ENCODE results near the gene ERLIN1.

Gene ERLIN1

GRCh38 chr10:100122780-100123179 lies 63.0 kb downstream of the ERLIN1 start:
- no peak for DNase-seq (ENCODE audit: extremely low read depth, low read depth)
- TF ChIP-seq, protein P1, sequence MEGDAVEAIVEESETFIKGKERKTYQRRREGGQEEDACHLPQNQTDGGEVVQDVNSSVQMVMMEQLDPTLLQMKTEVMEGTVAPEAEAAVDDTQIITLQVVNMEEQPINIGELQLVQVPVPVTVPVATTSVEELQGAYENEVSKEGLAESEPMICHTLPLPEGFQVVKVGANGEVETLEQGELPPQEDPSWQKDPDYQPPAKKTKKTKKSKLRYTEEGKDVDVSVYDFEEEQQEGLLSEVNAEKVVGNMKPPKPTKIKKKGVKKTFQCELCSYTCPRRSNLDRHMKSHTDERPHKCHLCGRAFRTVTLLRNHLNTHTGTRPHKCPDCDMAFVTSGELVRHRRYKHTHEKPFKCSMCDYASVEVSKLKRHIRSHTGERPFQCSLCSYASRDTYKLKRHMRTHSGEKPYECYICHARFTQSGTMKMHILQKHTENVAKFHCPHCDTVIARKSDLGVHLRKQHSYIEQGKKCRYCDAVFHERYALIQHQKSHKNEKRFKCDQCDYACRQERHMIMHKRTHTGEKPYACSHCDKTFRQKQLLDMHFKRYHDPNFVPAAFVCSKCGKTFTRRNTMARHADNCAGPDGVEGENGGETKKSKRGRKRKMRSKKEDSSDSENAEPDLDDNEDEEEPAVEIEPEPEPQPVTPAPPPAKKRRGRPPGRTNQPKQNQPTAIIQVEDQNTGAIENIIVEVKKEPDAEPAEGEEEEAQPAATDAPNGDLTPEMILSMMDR (IDR thresholded peaks at IDR 0.05; ENCODE audit: low read depth, low read length) = no peak

- TF ChIP-seq, protein P1 (IDR thresholded peaks at IDR 0.05; ENCODE audit: low read depth, low read length) = no peak
- DNase-seq (ENCODE audit: extremely low read depth, low read depth) = no peak
Measured at GRCh38 chr10:100120550-100120949, 65.3 kb downstream of the ERLIN1 start.

- DNase-seq (ENCODE audit: extremely low read depth, low read depth) = no peak
- TF ChIP-seq, protein P1 (IDR thresholded peaks at IDR 0.05; ENCODE audit: low read depth, low read length) = no peak
Measured at GRCh38 chr10:100119726-100120125, 66.1 kb downstream of the ERLIN1 start.

DNA sequence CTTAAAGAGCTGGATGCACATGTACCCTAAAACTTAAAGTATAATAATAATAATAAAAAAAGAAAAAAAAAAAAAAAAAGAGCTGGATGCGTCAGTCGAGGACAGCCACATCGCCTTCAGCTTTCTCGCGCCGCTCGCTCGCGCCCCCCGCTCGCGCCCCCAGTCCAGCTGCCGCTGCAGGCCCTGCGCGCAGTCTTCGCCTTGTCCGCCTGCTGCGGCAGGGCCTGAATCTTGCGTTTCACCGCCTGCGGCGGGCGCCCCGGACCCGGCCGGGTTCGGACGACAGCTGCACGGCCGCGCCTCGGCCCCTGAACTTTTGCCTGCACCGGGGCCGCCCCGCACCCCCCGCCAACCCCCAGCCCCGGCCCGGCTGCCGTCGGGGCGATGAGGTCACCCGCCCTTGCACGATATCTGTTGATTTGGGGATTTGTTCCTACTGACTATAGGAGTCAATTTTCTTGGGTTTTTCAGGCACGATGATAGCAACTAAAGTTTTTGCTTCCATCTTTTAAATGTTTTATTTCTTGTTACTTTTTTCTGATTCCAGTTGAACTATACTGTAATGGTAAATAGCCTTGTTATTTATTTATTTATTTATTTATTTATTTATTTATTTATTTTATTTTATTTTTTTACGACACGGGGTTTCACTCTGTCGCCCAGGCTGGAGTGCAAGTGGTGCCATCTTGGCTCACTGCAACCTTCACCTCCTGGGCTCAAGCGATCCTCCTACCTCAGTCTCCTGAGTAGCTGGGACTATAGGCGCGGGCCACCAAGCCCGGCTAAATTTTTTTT lies 70.7 kb downstream of the ERLIN1 start:
- TF ChIP-seq, protein P1 (IDR thresholded peaks at IDR 0.05; ENCODE audit: low read depth, low read length) = no peak
- no peak for DNase-seq (ENCODE audit: extremely low read depth, low read depth)

DNA sequence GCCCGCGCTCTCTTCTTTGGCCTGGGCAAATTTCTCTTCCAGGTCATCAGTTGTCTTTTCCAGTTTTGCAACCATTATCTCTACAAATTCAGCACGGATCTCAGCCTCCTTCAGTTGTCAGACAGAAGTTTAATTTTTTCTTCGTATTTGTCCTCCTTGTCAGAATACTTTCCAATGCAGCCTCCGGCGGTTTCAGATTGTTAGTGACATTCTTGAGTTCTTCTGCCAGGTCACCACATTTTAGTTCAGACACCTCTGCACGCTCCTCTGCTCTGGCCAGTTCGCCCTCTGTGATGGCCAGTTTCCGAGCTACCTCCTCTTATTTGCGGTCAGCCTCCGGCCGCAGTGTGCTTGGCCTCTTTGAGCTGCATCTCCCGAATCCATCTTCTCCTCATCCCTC lies 71.4 kb downstream of the ERLIN1 start:
- TF ChIP-seq, protein P1 (IDR thresholded peaks at IDR 0.05; ENCODE audit: low read depth, low read length) = no peak
- DNase-seq (ENCODE audit: extremely low read depth, low read depth) = no peak

- TF ChIP-seq, protein P1 (IDR thresholded peaks at IDR 0.05; ENCODE audit: low read depth, low read length) = no peak
- no peak for DNase-seq (ENCODE audit: extremely low read depth, low read depth)
Measured at GRCh38 chr10:100109670-100110069, 76.2 kb downstream of the ERLIN1 start.

- DNase-seq (ENCODE audit: extremely low read depth, low read depth) = no peak
- TF ChIP-seq, protein P1 (IDR thresholded peaks at IDR 0.05; ENCODE audit: low read depth, low read length) = no peak
Measured at GRCh38 chr10:100106865-100107264, 79.0 kb downstream of the ERLIN1 start.

Measured in AG09319 (cell line).